ENCODE measurements around the gene SPTBN1. TPM values are rescaled to one million over a fixed set of nuclear protein-coding genes. Genes with fewer than 3 reads are reported as not detected.

SPTBN1 gene
- total and polyA plus RNA-seq, 9 of the 15 experiments (the other 6 are each of a cell fraction or from before 2014, with no cell fraction given), result 8.9 to 66.8 (median 31.4) TPM

- no peaks in the 10 kb centered on the region for H3K9me3 ChIP-seq (replicated peaks; ENCODE audit: control insufficient read depth, insufficient read depth, low read depth, low read length)
- H3K79me2 ChIP-seq (ENCODE audit: control insufficient read depth, insufficient read depth, low read length), result peaks cover 33% of the 10 kb centered on the region
- no peaks in the 10 kb centered on the region for H4K20me1 ChIP-seq (replicated peaks; ENCODE audit: control insufficient read depth, insufficient read depth, low read length)
- no peak overlapping the region for H3K9ac ChIP-seq (ENCODE audit: insufficient read depth in 1 of 2, low read depth in 2 of 2, low read length in 2 of 2)
- DNase-seq (ENCODE audit: extremely low read depth in 1 of 4, low spot score in 3 of 4) (no peak), FAIRE-seq (no peak), ATAC-seq (no peak)
- WGBS (ENCODE audit: insufficient coverage, low coverage, missing lambda C conversion rate), result 83% methylated on average over 2 of the region's 2 CpGs
- 0 out of 2 replicates have a peak overlapping the region, but pooled peaks have one; percentile 93 for H2AFZ ChIP-seq (ENCODE audit: low read depth, low read length)
- H3K9me1 ChIP-seq (ENCODE audit: control insufficient read depth, insufficient read depth, low read length), result no peaks in the 10 kb centered on the region
- TSS peak; percentile 40 for BruUV-seq (replicated peaks)
- H3K27ac ChIP-seq (ENCODE audit: extremely low read depth, low read depth, low read length), result no peak overlapping the region
- no peaks in the 10 kb centered on the region for H3K27me3 ChIP-seq (ENCODE audit: control insufficient read depth in 2 of 2, insufficient read depth in 2 of 2, low read length in 2 of 2)
- peak; percentile 63 for TF ChIP-seq EGR1 (conservative IDR thresholded peaks at IDR 0.05)
- TF ChIP-seq GTF2A2 (tag; IDR thresholded peaks at IDR 0.05), result no peak
- TF ChIP-seq PBX2 (CRISPR knock-in tag; IDR thresholded peaks at IDR 0.05; ENCODE audit: low read depth), result no peak
- peak; percentile 52 for TF ChIP-seq PBX2 (tag; conservative IDR thresholded peaks at IDR 0.05; ENCODE audit: low read depth)
- TF ChIP-seq MEIS2 (IDR thresholded peaks at IDR 0.05; ENCODE audit: partially characterized antibody), result peak; percentile 59
- TF ChIP-seq, protein P1, sequence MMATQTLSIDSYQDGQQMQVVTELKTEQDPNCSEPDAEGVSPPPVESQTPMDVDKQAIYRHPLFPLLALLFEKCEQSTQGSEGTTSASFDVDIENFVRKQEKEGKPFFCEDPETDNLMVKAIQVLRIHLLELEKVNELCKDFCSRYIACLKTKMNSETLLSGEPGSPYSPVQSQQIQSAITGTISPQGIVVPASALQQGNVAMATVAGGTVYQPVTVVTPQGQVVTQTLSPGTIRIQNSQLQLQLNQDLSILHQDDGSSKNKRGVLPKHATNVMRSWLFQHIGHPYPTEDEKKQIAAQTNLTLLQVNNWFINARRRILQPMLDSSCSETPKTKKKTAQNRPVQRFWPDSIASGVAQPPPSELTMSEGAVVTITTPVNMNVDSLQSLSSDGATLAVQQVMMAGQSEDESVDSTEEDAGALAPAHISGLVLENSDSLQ (IDR thresholded peaks at IDR 0.05), result peak; percentile 50
- no peak for TF ChIP-seq NR2C2 (CRISPR knock-in tag; IDR thresholded peaks at IDR 0.05)
- 0 out of 2 replicates have a peak, but pooled peaks have one; percentile 39 for TF ChIP-seq NR2C2 (tag; IDR thresholded peaks at IDR 0.05)
- POLR2A ChIA-PET, result interaction anchor here (5.0 kb wide), 1 partner anchor 9 kb away, joined by 28 read pairs; no protein-coding TSS in a partner anchor
- H3K4me3 ChIP-seq, result no peak overlapping the region
- CTCF ChIA-PET (ENCODE audit: low intra/inter-chr PET ratio), result no interaction called here
- H3K36me3 ChIP-seq (ENCODE audit: control insufficient read depth, insufficient read depth, low read length), result 0 out of 3 replicates have a peak, but pooled peaks cover 2% of the 10 kb centered on the region
- in situ Hi-C loops (cut with MboI) (no loop called here), intact Hi-C loops (cut with micrococcal nuclease) (loop anchor here (1.0 kb wide), 1 partner anchor 9 kb away; no protein-coding TSS in a partner anchor)
- H3K4me2 ChIP-seq (ENCODE audit: insufficient read depth, low read length), result no peak overlapping the region
- peaks cover 18 to 22% of the 10 kb centered on the region in 2 experiments for H3K4me1 ChIP-seq (replicated peaks in 1 of 2; ENCODE audit: control insufficient read depth in 2 of 2, insufficient read depth in 2 of 2, low read length in 2 of 2)
Observed at GRCh38 chr2:54556621-54557121, 100.5 kb downstream of the SPTBN1 start.

Data from K562 (cell line).